Endothelial cell of umbilical vein (primary cell): Measurements from ENCODE around the gene NDST3. TPM values are rescaled to one million over a fixed set of nuclear protein-coding genes. Genes with fewer than 3 reads are reported as not detected.

ENCODE experiments used
- BruUV-seq: library from RNA; stranded (reverse); fragments of 400-500 nt; replicated peaks from 2 replicates; lab custom pipeline; 2021; lab: Mats Ljungman, UMichigan
- CTCF ChIA-PET: fragments of 300-600, 350-600 bp; sonication (Branson Sonifier 250); formaldehyde crosslinking; loops from one replicate; lab custom pipeline; 2021; ENCODE audit warnings: antibody characterized with exemption, inconsistent platforms; lab: Charles Lee
- POLR2A ChIA-PET: fragments of 300-600, 350-600 bp; sonication (Branson Sonifier 250); formaldehyde crosslinking; loops from one replicate; lab custom pipeline; 2021; ENCODE audit warnings: antibody characterized with exemption, inconsistent platforms; lab: Charles Lee
- DNase-seq: peaks from one replicate; pipeline ENCODE4 v3.0.0-alpha.2; 2011; ENCODE audit warnings: low read depth, low spot score
- FAIRE-seq: peaks from 2 replicates; lab custom pipeline; 2011; peaks lifted over from hg19 to GRCh38; lab: Jason Lieb, UNC
- H2AFZ ChIP-seq: 2 replicates; pipeline ENCODE4 v1.6.0; 2012; ENCODE audit warnings: low read depth, low read length, control low read depth, inconsistent platforms
- H3K27ac ChIP-seq: 2 replicates; pipeline ENCODE4 v1.5.1; 2011; ENCODE audit warnings: low read depth, mild to moderate bottlenecking, control low read depth, low read length, moderate library complexity; ENCODE audit not compliant: insufficient read depth
- H3K27me3 ChIP-seq, 2 experiments: 2 replicates each; pipeline versions ENCODE4 v1.6.0 to v1.6.1; 2011; ENCODE audit warnings: low read length in 2 of 2, mixed read lengths in 1 of 2; ENCODE audit not compliant: control insufficient read depth in 2 of 2, insufficient read depth in 2 of 2
- H3K36me3 ChIP-seq, 2 experiments: 2 replicates in 1 of 2; 3 replicates in 1 of 2; pipeline ENCODE4 v1.5.1; 2011; ENCODE audit warnings: low read length in 2 of 2, mild to moderate bottlenecking in 1 of 2, moderate library complexity in 1 of 2; ENCODE audit not compliant: control insufficient read depth in 2 of 2, insufficient read depth in 2 of 2; ENCODE audit errors: extremely low read depth in 1 of 2
- H3K4me1 ChIP-seq: 3 replicates; pipeline ENCODE4 v1.5.1; 2011; ENCODE audit warnings: mild to moderate bottlenecking, low read length; ENCODE audit not compliant: control insufficient read depth, insufficient read depth; ENCODE audit errors: extremely low read depth
- H3K4me2 ChIP-seq: 2 replicates; pipeline ENCODE4 v1.6.1; 2011; ENCODE audit warnings: low read length, control low read depth, mixed read lengths; ENCODE audit not compliant: insufficient read depth
- H3K4me3 ChIP-seq, 3 experiments: fragments of 200-600 bp in 1 of 3; sonication (generic), shearing (Covaris generic) in 1 of 3; replicated peaks in 1 of 3; 2 replicates each; pipeline ENCODE4 v1.5.1; 2011 to 2016; ENCODE audit warnings: control low read depth in 3 of 3, low read length in 3 of 3, mild to moderate bottlenecking in 2 of 3, inconsistent platforms in 1 of 3, low read depth in 1 of 3, moderate library complexity in 1 of 3; ENCODE audit not compliant: insufficient read depth in 1 of 3
- H3K79me2 ChIP-seq: 2 replicates; pipeline ENCODE4 v1.6.0; 2012; ENCODE audit warnings: low read length, inconsistent platforms; ENCODE audit not compliant: control insufficient read depth, insufficient read depth
- H3K9ac ChIP-seq: replicated peaks from 2 replicates; pipeline ENCODE3; 2011; ENCODE audit warnings: low read length, control low read depth; ENCODE audit not compliant: insufficient read depth; ENCODE audit errors: extremely low read depth
- H3K9me1 ChIP-seq: replicated peaks from 3 replicates; pipeline ENCODE4 v1.6.0; 2011; ENCODE audit warnings: mild to moderate bottlenecking, low read length; ENCODE audit not compliant: control insufficient read depth, insufficient read depth; ENCODE audit errors: extremely low read depth
- H3K9me3 ChIP-seq: replicated peaks from 2 replicates; pipeline ENCODE4 v1.5.1; 2012; ENCODE audit warnings: low read length, inconsistent platforms; ENCODE audit not compliant: control insufficient read depth, insufficient read depth
- H4K20me1 ChIP-seq: replicated peaks from 2 replicates; pipeline ENCODE3; 2011; ENCODE audit warnings: mild to moderate bottlenecking, low read length; ENCODE audit not compliant: control insufficient read depth, insufficient read depth; ENCODE audit errors: extremely low read depth
- EZH2 ChIP-seq: IDR thresholded peaks from 2 replicates; pipeline ENCODE4 v1.6.1; 2012; ENCODE audit warnings: borderline replicate concordance, low read depth, mild to moderate bottlenecking, moderate library complexity, low read length, inconsistent platforms; ENCODE audit not compliant: severe bottlenecking
- FOS ChIP-seq: IDR thresholded peaks from 2 replicates; pipeline ENCODE4 v1.6.1; 2011; ENCODE audit warnings: mild to moderate bottlenecking, low read length, moderate library complexity, borderline replicate concordance; ENCODE audit not compliant: insufficient read depth
- JUN ChIP-seq: IDR thresholded peaks from 2 replicates; pipeline ENCODE4 v1.6.1; 2011; ENCODE audit warnings: borderline replicate concordance, low read depth; ENCODE audit not compliant: insufficient read length, insufficient read depth
- POLR2AphosphoS5 ChIP-seq: IDR thresholded peaks from 2 replicates; pipeline ENCODE4 v1.6.1; 2012; ENCODE audit warnings: low read depth, mild to moderate bottlenecking, control low read depth, low read length, moderate library complexity; ENCODE audit not compliant: insufficient read depth
- dilution Hi-C: fragments of 300-500 bp; cut with MboI; formaldehyde crosslinking; loops from one replicate; pipeline ENCODE4 v1.15.0; 2019; ENCODE audit warnings: low sequenced_read_pairs; ENCODE audit not compliant: extremely low pct_ligation_motif_present
- intact Hi-C: fragments of 100-400 bp; cut with micrococcal nuclease; formaldehyde crosslinking; loops from one replicate; pipeline ENCODE4 v1.10.0; 2022
- polyA plus RNA-seq, 4 experiments: library from polyadenylated mRNA; depleted of rRNA in 3 of 4; stranded (reverse) in 3 of 4; unstranded in 1 of 4; fragments of >200 nt; gene quantifications; 2 replicates each; pipeline versions ENCODE4 v1.2.1 to v1.2.3, GENCODE V29; 2011 to 2012; ENCODE audit warnings: missing spikeins in 1 of 4
- total RNA-seq: library from RNA; stranded (reverse); gene quantifications from 2 replicates; pipeline ENCODE4 v1.2.3, GENCODE V29; 2021
- TF ChIP-seq, protein P1 (sequence below), 2 donors: IDR thresholded peaks; 1 replicate in 1 of 2; 2 replicates in 1 of 2; pipeline ENCODE4 v1.5.1; 2011; ENCODE audit warnings: low read length in 2 of 2, mild to moderate bottlenecking in 2 of 2, moderate library complexity in 2 of 2, control low read depth in 1 of 2, inconsistent platforms in 1 of 2, low read depth in 1 of 2; ENCODE audit not compliant: insufficient read depth in 1 of 2; ENCODE audit errors: extremely low read depth in 1 of 2
- TF ChIP-seq, protein P2 (sequence below): IDR thresholded peaks from 2 replicates; pipeline ENCODE4 v1.6.1; 2011; ENCODE audit not compliant: insufficient read depth, insufficient read length

The NDST3 gene
- total and polyA plus RNA-seq, 2 donors (not counting 3 experiments of a cell fraction or from before 2014, with no cell fraction given), result 0.04 TPM; not detected in 1

DNA sequence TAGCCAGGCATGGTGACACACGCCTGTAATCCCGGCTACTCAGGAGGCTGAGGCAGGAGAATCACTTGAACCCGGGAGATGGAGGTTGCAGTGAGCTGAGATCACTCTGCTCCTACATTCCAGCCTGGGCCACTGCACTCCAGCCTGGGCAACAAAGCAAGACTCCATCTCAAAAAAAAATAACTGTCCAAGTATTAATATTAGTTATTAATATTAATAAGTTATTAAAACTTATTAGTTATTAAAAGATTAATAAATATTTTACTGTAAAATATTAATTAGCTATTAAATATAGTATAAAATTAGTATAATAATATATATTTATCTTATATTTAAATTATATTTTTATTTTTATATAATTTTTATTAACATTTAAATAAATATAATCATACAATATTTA lies 19.5 kb upstream of the NDST3 start:
- CTCF ChIA-PET, result interaction anchor here (1.0 kb wide), 1 partner anchor 11 kb away, joined by 3 read pairs; no protein-coding TSS in a partner anchor
- intact Hi-C loops, result no loop called here
- no TSS peak for BruUV-seq

DNA sequence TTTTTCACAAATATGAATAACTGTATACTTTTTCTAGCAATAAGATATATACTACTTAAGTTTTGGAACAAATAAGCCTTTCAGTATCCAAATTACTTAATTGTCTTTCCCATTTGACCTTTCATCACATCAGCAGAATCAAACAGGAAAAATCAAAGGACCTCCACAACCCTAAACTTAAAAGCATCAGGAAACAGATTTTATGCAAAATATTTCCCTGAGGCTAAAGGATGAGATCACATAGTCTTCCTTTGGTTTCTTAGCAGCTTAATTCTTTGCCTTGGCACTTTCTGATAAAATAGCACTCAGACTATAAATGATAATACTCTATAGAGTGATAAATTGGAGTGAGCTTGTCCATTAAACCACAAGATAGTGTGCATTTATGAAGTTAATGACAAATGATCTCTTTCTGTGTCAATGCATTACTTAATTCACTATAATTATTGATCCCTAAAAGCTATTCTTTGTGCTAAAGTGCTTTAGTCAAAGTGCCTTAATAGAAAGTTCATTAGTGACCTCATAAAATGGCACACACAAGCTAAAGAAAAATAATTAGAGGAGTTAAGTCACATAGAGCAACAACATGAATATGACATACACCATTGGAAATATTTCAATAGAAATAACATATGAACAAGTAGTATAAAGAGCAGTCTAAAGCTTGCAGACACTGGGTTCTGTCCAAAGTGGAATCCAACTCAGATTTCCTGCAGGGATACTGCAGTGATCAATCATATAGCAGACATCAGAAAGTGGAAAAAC lies 15.7 kb upstream of the NDST3 start:
- H3K27me3 ChIP-seq, result peaks cover 0 to 2% of the 10 kb centered on the region in 2 experiments
- H3K9me3 ChIP-seq, result no peaks in the 10 kb centered on the region
- no peak overlapping the region for H3K9ac ChIP-seq
- no TSS peak for BruUV-seq
- H4K20me1 ChIP-seq, result no peaks in the 10 kb centered on the region
- H3K27ac ChIP-seq, result no peak overlapping the region
- H3K9me1 ChIP-seq, result no peaks in the 10 kb centered on the region
- no peak overlapping the region for H3K4me3 ChIP-seq
- ChIA-PET CTCF (interaction anchor here (0.7 to 1.0 kb wide), 2 partner anchors 9 to 11 kb away, joined by 3 read pairs; no protein-coding TSS in a partner anchor), POLR2A (no interaction called here)
- intact Hi-C loops, result no loop called here
- dilution Hi-C loops, result no loop called here
- H3K4me2 ChIP-seq, result no peak overlapping the region
- FAIRE-seq (no peak), DNase-seq (no peak)
- no peaks in the 10 kb centered on the region for H3K4me1 ChIP-seq
- H2AFZ ChIP-seq, result no peak overlapping the region
- no peaks in the 10 kb centered on the region for H3K79me2 ChIP-seq
- TF ChIP-seq POLR2AphosphoS5 (no peak), FOS (no peak)
- TF ChIP-seq, protein P1, sequence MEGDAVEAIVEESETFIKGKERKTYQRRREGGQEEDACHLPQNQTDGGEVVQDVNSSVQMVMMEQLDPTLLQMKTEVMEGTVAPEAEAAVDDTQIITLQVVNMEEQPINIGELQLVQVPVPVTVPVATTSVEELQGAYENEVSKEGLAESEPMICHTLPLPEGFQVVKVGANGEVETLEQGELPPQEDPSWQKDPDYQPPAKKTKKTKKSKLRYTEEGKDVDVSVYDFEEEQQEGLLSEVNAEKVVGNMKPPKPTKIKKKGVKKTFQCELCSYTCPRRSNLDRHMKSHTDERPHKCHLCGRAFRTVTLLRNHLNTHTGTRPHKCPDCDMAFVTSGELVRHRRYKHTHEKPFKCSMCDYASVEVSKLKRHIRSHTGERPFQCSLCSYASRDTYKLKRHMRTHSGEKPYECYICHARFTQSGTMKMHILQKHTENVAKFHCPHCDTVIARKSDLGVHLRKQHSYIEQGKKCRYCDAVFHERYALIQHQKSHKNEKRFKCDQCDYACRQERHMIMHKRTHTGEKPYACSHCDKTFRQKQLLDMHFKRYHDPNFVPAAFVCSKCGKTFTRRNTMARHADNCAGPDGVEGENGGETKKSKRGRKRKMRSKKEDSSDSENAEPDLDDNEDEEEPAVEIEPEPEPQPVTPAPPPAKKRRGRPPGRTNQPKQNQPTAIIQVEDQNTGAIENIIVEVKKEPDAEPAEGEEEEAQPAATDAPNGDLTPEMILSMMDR (IDR thresholded peaks at IDR 0.05; ENCODE audit: extremely low read depth in 1 of 2, insufficient read depth in 1 of 2, low read depth in 1 of 2, low read length in 2 of 2), result no peak
- no peaks in the 10 kb centered on the region for H3K36me3 ChIP-seq

More for the DNA sequence above, 19.5 kb upstream of the NDST3 start:
- Histone ChIP-seq H3K27ac (no peak overlapping the region), H3K4me1 (no peaks in the 10 kb centered on the region), H3K9me1 (no peaks in the 10 kb centered on the region), H3K27me3 (no peaks in the 10 kb centered on the region), H3K79me2 (no peaks in the 10 kb centered on the region), H2AFZ (no peak overlapping the region), H3K9ac (no peak overlapping the region), H3K9me3 (no peaks in the 10 kb centered on the region), H3K36me3 (no peaks in the 10 kb centered on the region), H3K4me2 (no peak overlapping the region), H4K20me1 (no peaks in the 10 kb centered on the region), H3K4me3 (no peak overlapping the region)
- TF ChIP-seq EZH2 (no peak), JUN (no peak)
- TF ChIP-seq, protein P2, sequence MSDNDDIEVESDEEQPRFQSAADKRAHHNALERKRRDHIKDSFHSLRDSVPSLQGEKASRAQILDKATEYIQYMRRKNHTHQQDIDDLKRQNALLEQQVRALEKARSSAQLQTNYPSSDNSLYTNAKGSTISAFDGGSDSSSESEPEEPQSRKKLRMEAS, result no peak
- dilution Hi-C loops, result no loop called here
- POLR2A ChIA-PET, result no interaction called here
- no peak for DNase-seq
- no peak for FAIRE-seq
